Hematopoietic multipotent progenitor cell (in vitro differentiated cells): Measurements from ENCODE around the gene LGALS4. TPM values are rescaled to one million over a fixed set of nuclear protein-coding genes. Genes with fewer than 3 reads are reported as not detected.
"Not testable (repeated sequence)": the region's sequence is repeated elsewhere in the genome, so short reads cannot be mapped to it uniquely, and the experiment has no call there.

Source experiments
- DNase-seq, 3 donors: peaks; one replicate each; pipeline ENCODE4 v3.0.0-alpha.2; 2011 to 2015; ENCODE audit warnings: low read depth in 2 of 3, low spot score in 2 of 3
- total RNA-seq: library from RNA; depleted of rRNA; stranded (reverse); fragments of >200 nt; gene quantifications from one replicate; pipeline ENCODE4 v1.2.3, GENCODE V29; 2012

The LGALS4 gene
- total RNA-seq, 1 donor, result 0.54 TPM

GRCh38 chr19:38800577-38801347 lies 12.0 kb downstream of the LGALS4 start:
- no peak for DNase-seq

- DNase-seq, result no peak
Measured at GRCh38 chr19:38799104-38799503, 13.6 kb downstream of the LGALS4 start.

- DNase-seq, result not testable (repeated sequence)
Measured at GRCh38 chr19:38797781-38798180, 15.0 kb downstream of the LGALS4 start.

- DNase-seq, result no peak
Measured at GRCh38 chr19:38796154-38796553, 16.6 kb downstream of the LGALS4 start.

- DNase-seq, result no peak
Measured at GRCh38 chr19:38795549-38795948, 17.2 kb downstream of the LGALS4 start.

- DNase-seq, result no peak
Measured at GRCh38 chr19:38793671-38794070, 19.1 kb downstream of the LGALS4 start.

- no peak for DNase-seq
Measured at GRCh38 chr19:38793177-38793576, 19.6 kb downstream of the LGALS4 start.

GRCh38 chr19:38792250-38793111 lies 20.3 kb downstream of the LGALS4 start:
- DNase-seq, result peak in 2 of 3 donors; percentile 65 to 82

- DNase-seq, result not testable (repeated sequence)
Measured at GRCh38 chr19:38791451-38792064, 21.2 kb downstream of the LGALS4 start.

GRCh38 chr19:38790507-38791403 lies 22.0 kb downstream of the LGALS4 start:
- DNase-seq, result not testable (repeated sequence)

- no peak for DNase-seq
Measured at GRCh38 chr19:38788478-38789243, 24.1 kb downstream of the LGALS4 start, which contains the start of gene LGALS7B. Gene LGALS7B (plus strand): TSS chr19:38789200. CDS start chr19:38789227, 27 bp downstream.

- DNase-seq, result no peak
Measured at GRCh38 chr19:38786572-38787265, 26.0 kb downstream of the LGALS4 start.

GRCh38 chr19:38786061-38786460 lies 26.7 kb downstream of the LGALS4 start:
- DNase-seq, result not testable (repeated sequence)

- DNase-seq, result no peak
Measured at GRCh38 chr19:38785187-38785699, 27.5 kb downstream of the LGALS4 start.

GRCh38 chr19:38784224-38784623 lies 28.5 kb downstream of the LGALS4 start:
- no peak for DNase-seq

- DNase-seq, result not testable (repeated sequence)
Measured at GRCh38 chr19:38782212-38782611, 30.5 kb downstream of the LGALS4 start.

- DNase-seq, result peak in 1 of 3 donors; percentile 18
Measured at GRCh38 chr19:38781058-38781457, 31.7 kb downstream of the LGALS4 start.

- no peak for DNase-seq
Measured at GRCh38 chr19:38780443-38780842, 32.3 kb downstream of the LGALS4 start.

- no peak for DNase-seq
Measured at GRCh38 chr19:38778733-38779132, 34.0 kb downstream of the LGALS4 start.
